GM21526 (cell line): ENCODE measurements around the gene WIPF3.
"Not testable (repeated sequence)": the region's sequence is repeated elsewhere in the genome, so short reads cannot be mapped to it uniquely, and the experiment has no call there.

Experiments
- ATAC-seq: cut with Tn5 transposase; IDR thresholded peaks from one replicate; pipeline ENCODE4 v1.9.1; 2021; ENCODE audit warnings: moderate library complexity; ENCODE audit not compliant: unreplicated experiment, low FRiP score

Gene WIPF3

DNA sequence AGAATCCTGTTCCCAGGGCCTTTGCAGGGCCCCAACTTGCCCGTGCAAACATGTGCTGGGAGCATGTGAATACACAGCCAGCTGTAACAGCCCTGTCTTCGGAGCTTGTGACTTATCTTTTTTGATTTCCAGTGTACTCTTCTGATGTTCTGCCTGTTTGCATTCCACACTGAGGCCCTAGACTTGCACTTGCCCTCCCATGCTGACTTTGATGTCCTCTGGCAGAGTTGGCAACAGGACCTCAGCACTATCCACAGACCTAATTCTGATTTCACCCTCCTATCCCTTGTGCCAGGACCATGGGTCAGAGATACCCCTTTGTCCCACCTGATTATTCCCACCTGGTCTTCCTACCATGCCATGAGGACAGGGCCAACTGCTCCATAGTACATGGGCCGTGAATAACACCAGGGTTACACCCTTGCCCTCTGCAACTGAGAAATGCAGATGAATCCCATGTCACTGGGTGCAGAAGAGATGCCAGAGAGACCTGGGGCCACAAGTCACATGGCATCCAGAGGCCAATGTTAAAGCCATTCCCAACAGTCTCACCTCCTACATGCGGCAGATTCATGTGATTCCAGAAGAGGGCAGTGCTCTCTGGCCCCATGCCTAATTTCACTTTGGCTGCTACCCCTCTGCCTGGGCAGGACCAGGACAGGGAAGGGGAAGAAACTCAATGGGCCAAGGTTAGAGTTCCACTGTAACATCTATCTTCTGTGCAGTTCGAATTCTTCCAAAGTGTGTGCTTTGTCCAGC, 140.3 kb downstream of the WIPF3 start:
- ATAC-seq, result no peak

DNA sequence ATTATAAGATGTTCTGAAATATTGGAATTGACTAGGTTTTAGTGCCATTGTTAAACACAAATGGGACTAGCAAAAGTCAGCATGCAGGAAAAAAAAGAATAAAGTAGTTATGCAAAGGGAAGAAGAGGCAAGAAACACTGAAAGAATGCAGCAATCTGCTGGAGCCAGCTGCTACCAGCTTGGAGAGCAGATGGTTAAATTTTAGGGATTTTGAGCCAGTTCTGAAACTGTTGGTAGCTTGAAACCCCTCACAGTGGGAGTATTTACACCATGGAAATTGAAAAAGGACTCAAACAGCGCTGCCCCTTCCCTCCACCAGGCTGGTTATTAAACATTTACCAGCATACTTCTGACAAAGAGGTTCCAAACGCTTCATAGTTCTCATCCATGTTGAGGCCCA, 142.3 kb downstream of the WIPF3 start:
- ATAC-seq, result no peak

DNA sequence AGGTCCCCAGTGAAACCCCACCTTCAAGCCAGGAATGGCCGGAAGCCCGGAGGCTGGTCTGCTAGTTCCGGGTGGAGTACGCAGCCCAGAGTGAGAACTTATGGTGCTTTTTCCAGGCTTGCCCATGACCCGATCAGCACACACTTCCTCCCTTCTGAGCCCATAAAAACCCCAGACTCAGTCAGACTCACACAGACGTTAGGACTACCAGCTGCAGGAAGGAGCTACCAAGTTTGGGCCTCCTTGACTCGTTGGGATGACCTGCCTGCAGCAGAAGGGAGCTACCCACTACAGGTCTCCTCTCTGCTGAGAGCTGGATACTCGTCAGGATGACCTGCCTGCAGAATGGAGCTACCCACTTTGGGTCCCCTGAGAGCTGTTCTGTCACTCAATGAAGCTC, 144.2 kb downstream of the WIPF3 start:
- ATAC-seq, result no peak

DNA sequence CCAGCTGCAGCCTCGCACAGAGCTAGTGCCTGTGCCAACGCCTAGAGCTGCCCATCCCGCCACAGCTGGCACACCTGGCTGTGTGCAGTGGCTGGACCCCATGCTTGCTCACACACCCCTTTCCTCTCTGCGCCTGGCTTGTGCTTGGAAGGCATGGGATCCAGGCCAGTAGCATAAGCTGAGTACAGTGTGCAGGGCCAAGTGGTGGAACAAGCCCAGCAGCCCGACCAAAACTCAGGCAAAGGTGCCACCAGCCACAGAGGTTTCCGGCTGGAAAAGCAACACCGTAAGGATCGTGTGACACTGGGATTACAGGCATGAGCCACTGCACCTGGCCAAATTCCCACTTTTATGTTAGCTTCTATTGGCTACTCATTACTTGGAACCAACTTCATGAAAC, 144.9 kb downstream of the WIPF3 start:
- ATAC-seq, result no peak

DNA sequence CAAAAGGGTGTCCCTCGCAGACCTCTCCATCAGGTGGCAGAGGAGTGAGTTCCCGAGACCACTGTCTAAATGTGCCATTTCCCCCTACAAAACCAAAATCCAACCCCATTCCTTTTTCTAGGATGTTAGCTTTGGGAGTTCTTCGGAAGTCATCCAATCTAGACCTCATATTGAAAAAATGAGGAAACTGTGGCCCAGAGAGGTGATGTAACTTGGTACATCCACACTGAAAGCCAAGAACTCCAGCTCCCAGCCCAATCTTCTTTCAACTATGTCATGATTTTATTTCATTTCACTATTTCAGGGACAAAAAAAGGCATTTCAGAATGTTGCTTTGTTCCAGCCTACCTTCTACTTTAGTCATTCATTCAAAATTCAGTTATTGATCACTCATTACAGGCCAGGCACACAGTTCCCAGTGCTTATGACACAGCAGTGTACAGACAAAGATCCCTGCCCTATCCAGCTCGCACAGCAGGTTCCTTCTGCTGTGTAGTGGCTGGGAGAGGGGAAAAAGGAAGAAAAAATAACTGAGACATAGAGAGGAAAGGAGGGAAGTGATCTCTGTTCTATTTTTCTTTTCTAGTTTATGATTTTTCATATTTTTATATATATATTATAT, 147.5 kb downstream of the WIPF3 start:
- no peak for ATAC-seq

DNA sequence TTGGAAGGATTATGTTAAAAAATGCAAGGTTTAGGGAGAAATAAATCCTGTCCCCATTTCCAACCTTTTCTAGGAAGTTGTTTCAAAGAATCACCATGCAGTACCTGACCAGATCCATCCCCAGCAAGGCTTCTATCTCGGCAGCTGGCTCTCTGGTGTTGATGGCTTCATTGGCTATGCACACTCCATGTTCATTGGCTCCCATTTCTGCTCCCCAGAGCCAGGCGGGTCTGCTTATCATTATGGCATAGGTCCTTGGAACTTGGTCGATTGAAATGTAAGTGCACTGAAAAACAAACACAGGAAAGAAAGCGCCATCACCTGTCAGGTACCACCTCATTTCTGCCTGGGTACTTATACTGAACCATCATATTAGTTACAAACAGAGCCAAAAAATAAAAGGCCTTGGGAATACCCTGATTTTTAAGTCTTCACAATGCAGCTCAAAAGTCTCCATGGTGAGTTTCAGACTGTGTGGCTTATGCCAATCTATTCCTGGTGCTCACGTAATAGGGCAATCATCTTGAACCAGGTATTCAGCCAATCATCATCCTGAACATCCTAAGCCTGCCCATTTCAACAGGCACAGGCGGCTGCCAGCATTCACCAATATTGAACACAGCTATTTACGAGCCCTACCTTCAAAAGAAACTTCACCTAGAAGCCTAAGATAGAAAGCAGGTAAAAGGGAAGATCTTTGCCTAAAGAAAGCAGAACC, 148.9 kb downstream of the WIPF3 start:
- no peak for ATAC-seq

DNA sequence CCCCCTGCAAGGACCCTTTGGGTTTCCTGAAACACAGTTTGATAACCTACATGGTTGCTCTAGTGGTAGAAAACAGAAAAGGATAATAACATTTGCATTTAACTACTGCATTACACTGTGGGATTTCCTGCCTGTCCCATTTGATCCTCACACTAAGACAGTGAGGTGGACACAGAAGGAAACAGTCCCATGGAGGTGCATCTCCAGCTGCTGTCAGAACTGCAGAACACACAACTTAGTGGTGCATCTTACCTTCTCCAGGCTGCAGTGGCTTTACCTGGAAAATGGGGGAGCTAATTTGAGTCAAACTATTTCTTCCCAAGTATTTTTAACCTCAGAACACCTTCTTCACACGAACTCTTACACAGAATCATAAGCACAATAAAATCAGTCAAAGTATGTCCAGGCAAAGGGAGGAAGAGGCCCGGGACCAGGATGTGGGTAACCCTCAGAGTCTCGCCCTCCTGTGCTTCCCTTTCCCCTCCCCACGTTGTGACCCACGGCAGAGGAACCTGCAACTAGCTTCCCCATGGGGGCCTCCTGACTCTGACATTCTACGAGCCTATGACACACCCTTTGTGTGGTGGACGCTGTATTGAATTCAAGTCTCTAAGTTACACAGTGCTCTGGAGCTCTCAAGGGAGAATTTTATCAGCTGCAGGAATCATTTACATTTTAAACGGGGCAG, 149.6 kb downstream of the WIPF3 start:
- ATAC-seq, result no peak

DNA sequence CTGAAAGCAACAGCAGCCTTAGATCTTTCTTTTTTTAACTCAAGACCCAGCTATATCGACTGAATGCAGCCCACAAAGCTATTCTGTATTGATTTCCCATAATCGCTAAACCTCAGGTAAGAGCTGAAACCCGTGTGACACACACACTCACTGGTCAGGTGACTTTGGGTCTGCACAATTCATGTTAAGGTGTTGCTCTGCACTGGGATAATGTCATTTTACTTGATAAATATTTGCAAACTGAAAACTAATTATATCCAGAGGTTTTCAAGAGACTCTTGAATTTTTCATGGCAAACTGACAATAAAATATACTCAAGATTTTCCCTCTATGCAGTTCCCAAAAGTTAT, 150.2 kb downstream of the WIPF3 start:
- no peak for ATAC-seq

DNA sequence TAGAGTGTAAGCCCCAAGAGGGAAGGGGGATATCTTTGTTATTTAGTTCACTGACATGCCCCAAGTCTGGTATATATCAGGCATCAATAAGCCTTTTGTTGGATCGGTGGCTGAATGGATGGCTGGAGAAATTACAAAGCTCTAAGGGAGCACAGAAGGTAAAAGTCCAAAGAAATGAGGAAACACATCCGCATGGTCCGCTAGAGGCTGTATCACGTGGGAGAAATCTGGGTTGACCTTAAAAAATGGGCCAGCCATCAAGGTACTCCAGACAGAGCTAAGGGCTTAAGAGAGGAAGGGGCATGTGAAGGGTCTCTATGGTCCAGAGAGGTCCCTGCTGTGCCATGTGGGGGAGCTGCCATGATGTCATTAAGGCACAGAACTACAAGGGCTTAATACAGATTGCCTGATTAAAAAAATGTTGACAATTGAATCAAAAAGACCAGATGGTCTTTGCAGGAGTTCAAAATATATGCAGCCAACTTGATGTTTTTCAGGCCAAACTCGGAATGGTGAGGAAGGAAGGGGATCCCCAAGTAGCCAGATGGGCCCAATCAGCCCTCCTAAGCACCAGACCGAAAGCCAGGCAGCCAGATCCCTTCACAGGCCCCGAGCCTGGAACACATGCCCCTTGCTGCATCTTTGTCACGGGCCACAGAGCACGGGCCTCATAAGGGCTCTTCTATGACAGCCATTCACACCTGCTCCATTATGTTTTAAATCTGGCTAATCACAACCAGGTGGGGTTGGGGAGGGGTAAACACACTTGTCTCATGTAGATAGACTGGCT, 151.4 kb downstream of the WIPF3 start:
- no peak for ATAC-seq

DNA sequence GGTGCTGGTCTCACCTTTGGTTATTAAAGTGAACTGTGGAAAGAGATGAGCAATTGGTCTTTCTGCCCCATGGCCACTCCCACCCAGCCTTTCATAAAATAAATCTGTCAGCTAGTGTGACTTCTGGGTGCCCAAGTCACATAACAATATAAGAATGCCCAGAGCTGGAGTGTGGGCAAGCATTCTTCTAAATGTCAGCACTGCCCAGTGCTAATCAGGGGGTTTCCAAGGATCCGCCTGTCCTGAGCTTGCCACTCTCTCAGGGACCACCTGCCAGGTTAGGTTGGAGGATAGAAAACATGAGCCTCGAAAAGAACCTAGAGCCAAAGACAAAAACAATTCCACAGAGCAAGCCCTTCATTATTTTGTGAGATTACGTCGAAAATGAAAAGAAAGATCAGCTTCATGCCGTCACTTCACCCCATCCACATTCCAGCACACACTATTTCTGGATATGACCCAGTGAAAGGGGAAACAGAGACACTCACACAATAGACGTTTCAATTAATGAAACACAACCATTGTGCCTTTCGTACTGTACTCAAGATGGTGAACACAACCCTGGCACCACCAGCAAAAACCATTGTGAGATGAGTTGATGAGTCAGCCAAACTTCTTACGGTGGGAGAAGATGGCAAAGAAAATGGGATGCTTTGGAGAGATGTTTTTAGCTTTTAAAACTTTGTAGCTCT, 152.5 kb downstream of the WIPF3 start:
- ATAC-seq, result no peak

DNA sequence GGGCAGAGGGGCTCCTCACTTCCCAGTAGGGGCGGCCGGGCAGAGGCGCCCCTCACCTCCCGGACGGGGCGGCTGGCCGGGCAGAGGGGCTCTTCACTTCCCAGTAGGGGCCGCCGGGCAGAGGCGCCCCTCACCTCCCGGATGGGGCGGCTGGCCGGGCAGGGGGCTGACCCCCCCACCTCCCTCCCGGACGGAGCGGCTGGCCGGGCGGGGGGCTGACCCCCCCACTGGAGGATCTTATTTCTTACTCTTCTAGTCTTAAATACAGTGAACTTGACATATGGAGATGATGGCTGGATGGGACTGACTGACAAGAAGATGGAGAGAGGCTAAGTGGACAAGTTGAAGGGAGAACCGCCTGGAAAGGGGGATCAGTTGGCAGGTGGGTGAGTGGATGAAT, 155.3 kb downstream of the WIPF3 start:
- ATAC-seq, result not testable (repeated sequence)

DNA sequence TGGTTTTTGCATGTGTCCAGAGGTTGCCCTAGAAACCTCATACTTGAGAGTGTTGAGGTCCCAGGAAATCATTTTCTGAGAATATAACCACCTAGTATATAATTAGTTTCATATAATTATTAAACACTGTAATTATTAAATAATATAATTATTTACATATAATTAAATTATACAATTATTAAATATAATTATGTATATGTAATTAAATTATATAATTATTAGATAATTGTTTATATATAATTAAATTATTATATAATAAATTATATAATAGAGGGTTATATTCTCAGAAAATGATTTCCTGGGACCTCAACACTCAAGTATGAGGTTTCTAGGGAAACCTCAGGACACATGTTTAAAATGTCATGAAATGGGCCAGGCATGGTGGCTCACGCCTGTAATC, 155.7 kb downstream of the WIPF3 start:
- no peak for ATAC-seq

DNA sequence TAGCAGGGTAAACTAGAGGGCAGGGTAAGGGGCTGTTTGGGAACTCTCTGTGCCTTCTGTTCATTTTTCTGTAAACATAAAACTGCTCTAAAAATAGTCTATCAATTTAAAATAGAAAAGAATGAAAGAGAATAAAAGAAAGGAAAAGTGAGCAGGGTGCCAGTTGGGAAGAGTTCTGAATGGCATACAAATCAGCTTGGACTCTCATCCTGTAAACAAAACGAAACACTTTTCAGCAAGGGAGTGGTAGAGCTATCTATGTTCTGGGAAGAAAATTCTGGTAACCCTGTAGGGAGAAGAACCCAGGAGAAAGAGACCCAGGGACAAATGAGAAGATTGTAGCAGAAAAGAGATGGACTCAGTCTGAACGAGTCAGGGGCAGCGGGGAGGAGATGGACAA, 158.7 kb downstream of the WIPF3 start:
- no peak for ATAC-seq
